Measurements from ENCODE around the gene SH3TC1.

SH3TC1 gene

DNA sequence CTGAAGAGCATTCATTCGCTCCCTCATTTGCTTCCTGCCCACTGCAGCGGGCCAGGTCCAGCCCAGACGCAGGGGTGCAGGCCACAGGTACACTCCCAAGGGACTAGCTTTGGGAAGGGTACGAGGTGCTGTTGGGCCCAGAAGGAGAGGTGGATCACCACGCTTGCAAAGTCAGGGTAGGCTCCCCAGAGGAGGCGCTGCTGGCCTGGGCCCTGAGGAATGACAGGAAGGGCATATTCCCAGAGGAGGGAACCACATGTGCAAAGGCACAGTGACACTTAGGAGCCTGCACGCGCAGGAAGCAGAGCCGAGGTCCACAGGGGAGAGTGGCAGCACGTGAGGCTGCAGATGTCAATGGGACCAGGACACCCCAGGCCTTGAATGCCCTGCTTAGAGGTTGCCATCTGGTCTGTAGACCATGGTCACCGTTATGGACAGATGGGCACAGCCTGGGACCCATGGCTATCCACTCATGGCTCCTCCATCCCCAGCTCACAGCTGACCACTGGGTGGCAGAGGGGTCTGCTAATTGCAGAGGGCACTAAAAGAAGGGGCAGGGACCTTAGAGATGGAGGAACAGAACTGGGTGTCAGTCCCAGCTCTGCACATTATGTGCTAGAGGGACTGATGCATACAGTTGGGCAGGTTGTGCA is 78.4 kb downstream of the SH3TC1 start:
- no peak for DNase-seq (ENCODE audit: low spot score)

DNA sequence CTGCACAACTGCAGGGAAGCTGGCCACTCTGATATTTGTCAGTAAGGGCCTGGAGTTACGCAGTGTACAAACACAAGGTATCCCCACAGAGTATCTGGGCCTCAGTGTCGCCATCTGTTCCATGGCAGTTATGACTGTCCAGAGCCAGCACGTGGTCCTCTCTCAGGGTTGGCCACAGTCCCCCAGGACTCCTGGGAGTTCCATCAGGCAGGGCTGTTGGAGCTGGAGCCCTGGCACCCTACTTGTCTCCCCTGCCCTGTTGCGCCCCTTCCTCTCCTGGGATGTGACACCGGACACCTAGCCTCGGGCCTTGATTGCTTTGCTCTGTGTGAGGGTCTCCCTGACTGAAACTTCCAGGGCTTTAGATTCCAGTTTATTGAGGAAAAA is 78.9 kb downstream of the SH3TC1 start:
- no peak for DNase-seq (ENCODE audit: low spot score)

DNA sequence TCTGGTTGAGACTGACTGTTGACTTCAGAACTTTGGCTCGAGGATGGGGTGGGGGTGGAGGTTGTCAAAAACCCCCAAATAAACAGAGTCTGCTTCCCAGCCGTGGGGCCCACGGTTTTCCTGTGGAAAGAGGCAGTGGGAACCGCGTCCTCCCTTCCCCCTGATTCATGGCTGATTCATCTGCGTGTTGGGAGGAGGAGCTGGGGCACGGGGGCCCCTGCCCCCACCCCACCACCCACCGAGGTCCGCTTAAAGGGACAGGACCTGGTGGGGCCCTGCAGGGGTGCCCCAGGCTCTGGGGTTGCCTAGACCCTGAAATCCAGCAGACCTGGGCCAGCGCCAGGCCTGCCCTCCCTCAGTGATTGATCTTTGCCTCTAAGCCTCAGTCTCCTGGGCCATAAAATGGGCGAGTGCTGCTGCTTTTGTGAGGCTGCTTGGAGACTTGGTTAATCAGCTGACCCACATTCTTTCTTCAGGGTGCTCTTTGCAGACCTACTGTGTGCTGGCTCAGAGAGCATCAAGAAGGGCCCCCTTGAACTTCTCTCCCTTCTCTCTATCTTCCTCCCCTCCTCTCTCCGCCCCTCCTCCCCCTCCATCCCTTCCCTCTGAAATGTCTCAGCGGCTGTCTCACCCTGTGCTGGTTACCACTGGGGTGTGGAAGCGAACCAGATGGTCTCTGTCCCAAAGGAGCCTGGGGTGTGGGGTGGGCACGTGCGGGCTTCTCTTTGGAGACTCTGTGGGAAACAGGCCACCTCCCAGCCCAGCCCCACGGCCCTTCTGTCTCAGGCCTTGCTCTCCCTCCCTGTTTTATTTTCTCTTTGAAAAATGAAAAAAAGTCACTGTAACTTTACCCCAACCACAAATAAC is 79.6 kb downstream of the SH3TC1 start:
- DNase-seq (ENCODE audit: low spot score): no peak

DNA sequence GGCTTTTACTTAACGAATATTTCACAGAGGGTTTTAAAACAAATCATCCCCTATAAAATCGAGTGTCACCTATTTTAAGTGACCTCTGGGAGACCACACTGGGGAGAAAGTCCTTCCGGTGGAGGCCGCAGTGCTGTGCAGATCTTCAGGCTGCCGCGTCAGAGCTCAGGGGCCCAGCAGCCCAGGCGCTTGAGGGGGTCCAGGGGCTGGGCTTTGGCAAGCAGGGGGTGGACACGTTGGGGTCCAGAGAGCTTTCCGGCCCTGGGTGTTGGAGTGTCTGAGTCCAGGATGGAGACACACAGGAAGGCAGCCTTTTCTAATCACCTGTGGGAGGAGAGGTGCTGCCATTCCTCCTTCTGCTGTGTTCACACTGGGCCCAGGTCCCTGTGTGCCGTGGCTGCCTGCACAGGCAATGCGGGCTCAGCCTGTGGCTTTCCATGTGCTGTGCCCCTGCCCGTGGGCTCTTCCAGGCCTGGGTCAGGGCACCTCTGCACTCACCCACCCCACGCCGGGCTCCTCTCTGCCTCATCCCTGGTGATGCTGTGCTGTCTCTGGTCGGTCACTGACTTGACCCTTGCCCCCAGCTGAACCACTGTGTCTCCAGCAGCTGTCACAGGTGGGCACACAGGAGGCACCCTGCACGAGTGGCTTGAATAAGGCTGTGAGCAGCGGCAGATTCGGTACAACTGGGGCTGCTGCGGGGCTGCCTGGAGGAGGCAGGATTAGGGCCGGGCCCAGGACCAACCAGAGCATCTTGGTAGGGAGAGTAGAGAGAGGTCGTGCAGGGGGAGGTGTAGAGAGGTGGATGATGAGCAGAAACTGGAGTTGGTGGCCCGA is 80.4 kb downstream of the SH3TC1 start:
- no peak for DNase-seq (ENCODE audit: low spot score)

DNA sequence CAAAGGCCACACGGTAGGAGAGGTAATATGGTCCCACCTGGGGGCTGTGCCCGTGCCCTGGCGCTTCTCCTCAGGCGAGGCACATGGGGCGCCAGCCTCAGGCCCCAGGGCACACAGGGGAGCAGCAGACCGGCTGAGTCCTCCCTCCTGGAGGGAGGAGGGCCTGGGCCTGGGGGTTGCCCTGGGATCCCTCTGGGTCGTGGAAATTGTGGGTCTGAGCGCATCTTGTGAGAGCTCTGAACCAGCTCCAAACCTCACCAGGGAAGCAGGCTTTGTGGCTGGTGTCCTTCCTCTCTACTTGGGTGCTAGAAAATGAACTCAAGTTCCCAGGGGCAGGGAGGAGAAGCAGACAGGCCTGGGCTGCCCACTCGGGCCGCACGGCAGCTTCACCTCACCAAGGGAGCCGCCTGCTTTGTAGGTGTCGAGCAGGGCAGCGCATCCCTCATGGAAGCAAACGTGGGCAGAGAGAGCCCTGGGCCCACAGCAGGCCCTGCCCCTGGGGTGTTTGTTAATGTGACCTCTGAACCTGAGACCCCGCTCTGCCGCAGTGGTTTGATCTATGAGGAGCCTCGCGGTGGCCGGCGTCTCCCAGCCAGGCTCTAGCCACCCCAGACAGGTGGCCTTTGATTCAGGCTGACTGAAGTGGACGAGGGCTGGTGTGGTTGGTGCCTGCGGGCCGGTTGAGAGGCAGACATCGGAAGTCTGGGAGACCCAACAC is 81.2 kb downstream of the SH3TC1 start:
- no peak for DNase-seq (ENCODE audit: low spot score)

DNA sequence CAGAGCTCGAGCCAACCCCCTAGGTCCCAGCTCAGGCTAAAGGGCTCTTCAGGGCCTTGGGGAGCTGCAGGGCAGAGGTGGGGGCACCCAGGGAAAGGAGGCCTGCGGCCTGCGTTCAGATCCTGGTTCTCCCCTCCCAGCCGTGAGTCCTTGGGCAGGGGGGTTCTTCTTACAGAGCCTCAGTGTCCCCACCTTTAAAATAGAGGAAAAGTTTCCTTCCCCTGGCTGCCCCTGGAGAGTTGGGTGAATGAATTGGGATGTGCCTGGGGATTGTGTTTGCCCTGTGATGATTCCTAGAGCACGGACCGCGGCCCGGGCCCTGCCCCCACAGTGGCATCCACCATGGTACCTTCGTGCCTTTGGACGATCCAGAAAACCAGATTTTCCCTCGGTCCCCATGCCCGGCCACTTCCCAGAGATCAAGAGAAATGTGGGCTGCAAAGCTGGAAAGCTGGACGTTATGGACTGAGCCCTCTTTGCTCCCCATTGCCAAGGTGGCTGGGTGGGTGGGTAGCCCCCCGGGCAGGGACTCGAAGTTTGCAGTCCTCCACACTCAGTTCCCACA is 81.9 kb downstream of the SH3TC1 start:
- no peak for DNase-seq (ENCODE audit: low spot score)

DNA sequence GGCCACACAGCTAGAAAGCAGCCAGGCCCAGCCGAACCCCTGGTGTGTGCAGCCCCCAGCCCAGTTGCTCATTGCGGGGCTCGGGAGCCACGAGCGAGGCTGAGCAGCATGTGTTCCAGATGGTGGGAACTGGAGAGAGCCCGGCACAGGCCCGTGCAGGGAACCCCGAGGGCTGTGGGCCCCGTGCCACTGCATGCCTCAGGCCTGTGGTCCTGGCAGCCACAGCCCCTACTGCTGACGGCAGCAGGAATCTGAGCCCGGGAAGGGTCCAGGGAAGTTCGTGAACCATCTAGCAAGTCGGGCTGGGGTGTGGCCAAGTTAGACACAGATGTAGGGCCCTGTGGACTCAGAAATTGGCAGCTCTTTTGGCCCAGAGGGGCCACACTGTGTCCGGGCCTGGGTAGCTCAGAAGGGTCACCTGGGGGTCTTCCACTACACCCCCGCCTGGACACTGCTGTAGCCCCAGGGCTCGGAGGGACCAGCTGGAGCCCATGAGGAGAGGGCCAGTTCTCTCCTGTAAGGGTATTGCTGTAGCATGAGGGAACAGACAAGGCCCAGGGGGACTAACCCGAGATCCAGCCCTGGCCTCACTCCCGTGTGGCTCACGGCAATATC is 82.5 kb downstream of the SH3TC1 start:
- DNase-seq (ENCODE audit: low spot score): no peak

DNA sequence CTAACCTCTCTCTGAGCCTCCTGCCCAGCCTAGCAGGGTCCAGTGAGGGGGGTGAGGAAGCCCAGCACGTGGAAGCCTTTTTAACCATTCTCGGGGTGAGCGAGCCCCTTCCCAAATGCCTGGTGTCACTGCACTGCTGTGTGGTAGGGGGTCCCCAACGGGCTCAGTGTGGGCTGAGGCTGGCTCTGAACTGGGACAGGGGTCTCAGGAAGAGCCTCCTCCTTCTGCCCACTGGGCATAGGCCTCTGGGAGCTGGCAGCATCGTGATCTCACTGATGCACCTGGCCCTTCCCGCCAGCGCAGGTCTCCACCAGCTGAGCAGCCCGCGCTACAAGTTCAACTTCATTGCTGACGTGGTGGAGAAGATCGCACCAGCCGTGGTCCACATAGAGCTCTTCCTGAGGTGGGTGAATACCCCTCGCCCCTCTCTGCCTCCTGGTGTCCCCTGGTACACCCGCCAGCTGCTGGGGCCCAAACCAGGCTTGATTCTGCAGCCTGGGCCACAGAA is 83.1 kb downstream of the SH3TC1 start:
- DNase-seq (ENCODE audit: low spot score): no peak

DNA sequence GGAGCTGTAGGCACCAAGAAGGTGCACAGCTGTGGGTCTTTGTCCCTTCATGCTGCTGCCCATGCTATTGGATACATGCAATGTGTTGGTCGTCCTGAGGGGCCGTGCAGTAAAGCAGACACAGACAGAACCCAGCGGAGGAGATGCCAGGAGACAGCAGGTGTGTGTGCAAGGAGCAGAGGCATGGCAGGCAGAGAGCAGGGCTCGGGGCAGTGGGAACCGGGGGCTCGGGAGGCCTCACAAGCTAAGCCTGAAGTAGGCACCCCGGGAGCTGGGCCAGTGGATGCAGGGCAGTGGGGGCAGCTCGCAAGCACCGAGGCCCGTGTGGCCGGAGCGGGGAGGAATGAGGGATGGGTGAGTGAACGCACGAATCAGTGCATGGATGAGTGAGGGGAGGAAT is 83.7 kb downstream of the SH3TC1 start:
- no peak for DNase-seq (ENCODE audit: low spot score)

DNA sequence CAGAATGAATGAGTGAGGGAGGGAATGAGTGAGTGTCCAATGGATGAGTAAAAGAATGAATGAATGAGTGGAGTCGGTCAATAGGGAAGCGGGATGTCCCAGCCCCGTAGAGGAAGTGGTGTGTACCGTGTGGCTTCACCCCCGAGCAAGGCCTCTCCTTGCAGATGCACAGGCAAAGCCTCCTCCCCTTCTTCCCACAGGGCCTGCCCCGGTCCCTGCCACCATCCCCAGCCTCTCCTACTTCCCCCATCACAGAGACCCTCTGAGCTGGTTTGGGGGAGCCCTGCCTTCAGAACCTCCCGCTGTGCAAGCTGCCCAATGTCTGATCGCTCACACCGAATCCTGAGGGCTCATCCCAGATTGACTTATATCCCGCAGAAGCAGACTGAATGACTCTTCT is 84.1 kb downstream of the SH3TC1 start:
- DNase-seq (ENCODE audit: low spot score): no peak

DNA sequence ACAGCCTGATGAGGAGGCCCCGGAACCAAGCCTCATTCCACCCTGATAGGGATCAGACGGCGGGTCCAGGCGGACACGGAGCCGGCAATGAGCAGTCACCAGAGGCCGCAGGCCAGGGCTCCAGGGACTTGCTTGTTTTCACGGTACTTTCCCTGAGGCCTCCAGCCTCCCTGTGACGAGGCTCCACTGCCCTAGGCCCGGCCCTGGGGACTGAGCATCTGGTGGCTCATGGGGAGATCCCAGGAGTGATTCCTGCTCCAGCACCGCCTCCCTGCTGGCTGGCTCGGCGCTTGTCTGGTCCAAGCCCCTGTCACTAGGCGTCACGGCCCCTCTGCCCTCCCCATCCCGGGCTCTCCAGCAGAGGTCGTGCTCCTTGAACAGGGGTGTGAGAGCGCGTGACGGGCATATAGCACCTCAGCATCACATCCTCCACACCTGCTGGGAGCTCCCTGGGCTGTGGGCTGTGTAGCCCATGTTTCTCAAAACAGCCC is 84.6 kb downstream of the SH3TC1 start:
- DNase-seq (ENCODE audit: low spot score): no peak

DNA sequence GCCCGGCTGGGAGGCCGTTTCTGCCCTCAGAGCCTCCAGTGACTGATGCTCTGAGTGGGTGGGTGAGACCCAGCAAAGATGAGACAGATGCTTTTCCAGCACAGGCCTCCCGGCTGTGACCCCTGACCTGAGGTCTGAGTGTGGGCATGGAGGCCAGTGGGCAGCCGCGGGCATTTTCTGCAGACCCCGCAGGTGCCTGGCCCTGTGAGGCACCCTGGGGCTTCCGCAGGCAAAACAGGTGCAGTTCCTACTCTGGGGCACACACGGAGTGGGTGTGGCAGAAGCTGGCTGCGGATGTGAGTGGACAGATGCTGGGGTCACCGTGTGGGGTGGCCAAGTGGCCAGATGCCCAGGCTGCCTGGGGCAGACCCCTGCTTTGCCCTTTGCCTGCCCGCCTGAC is 85.3 kb downstream of the SH3TC1 start:
- no peak for DNase-seq (ENCODE audit: low spot score)

DNA sequence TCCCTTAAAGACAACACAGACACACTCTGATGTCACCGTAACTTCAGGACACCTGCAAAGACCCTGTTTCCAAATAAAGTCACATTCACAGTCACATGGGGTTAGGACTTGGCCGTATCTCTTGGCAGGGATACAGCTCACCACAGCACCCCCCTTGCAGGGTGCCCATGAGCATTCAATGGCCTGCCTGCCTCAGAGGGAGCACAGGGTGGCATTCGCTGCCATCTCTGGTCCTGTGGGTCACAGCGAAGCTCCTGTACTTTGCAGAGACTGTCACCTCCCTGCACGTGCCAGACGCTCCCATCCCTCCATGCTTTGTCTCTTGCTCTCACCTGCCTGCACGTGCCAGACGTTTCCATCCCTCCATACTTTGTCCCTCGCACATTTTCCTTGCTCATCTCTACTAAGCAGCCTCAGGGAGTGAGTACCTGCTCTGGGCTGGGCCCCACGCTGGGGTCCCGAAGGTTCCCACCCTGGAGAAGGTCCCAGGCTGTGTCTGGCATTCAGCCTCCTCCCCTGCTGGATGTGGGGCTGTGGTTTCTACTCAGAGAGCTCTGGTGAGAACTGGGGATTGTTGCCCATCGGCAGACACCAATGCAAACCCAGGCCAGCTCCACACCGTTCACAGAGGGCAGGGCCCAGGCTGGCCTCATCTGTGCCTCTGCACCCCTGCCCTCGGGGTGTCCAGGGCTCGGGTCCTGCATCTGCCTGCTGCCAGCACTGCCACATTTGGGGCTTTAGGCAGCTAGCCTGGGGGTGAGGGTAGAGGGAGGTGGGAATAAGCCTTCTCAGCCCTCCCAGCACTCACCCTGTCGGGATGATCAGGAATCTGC is 86.3 kb downstream of the SH3TC1 start:
- no peak for DNase-seq (ENCODE audit: low spot score)

DNA sequence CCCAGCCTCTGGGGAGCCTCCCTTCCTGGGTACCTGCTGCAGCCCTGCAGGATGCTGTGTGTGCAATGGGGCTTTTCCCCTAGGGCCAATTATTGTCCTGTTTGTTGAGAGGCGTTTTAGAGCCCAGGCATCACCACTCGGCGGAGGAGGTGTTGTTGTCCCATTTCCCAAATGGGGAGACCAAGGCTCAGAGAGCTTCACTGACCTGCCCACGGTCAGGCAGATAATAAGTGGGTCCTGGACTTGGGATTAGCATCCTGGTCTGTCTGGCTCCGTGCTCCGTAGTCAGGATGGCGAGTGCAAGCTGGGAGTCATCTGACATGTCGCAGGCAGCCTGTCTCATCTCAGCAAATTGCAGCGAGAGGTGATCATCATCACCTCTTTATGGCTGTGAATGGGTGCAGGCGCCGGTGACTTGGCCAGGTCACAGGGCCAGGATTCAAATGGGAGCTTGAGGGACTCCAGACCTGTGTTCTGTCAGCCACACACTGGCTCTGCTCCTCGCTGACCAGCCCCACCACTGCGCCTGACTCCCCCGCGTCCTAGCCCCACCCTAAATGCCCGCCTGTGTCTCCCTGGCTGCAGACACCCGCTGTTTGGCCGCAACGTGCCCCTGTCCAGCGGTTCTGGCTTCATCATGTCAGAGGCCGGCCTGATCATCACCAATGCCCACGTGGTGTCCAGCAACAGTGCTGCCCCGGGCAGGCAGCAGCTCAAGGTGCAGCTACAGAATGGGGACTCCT is 87.1 kb downstream of the SH3TC1 start:
- DNase-seq (ENCODE audit: low spot score): no peak

DNA sequence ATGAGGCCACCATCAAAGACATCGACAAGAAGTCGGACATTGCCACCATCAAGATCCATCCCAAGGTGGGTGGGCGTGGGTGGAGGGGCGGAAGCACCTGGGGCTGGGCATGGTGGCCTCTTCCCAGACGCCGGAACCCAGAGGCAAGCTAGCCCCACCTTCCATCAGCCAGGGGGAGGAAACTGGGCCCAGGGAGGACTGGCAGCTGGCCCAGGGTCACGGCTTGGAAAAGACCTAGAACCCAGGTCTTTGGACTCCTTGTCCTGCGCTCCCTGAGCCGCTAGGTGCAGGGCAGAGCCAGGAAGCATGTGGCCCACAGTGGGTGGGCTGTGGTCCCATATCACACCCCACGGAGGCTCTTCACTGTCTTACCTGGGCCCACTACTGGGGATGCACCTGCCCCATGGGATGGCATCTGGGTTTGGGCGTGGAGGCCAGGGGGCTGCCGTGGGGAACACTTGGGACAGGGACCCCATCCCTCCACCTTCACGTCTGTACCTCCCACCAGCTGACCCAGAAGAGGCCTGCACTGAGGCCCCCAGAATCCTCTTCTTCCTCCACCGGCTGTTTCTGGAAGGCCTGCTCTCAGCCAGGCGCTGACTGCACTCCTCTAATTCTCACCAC is 87.7 kb downstream of the SH3TC1 start:
- DNase-seq (ENCODE audit: low spot score): no peak

DNA sequence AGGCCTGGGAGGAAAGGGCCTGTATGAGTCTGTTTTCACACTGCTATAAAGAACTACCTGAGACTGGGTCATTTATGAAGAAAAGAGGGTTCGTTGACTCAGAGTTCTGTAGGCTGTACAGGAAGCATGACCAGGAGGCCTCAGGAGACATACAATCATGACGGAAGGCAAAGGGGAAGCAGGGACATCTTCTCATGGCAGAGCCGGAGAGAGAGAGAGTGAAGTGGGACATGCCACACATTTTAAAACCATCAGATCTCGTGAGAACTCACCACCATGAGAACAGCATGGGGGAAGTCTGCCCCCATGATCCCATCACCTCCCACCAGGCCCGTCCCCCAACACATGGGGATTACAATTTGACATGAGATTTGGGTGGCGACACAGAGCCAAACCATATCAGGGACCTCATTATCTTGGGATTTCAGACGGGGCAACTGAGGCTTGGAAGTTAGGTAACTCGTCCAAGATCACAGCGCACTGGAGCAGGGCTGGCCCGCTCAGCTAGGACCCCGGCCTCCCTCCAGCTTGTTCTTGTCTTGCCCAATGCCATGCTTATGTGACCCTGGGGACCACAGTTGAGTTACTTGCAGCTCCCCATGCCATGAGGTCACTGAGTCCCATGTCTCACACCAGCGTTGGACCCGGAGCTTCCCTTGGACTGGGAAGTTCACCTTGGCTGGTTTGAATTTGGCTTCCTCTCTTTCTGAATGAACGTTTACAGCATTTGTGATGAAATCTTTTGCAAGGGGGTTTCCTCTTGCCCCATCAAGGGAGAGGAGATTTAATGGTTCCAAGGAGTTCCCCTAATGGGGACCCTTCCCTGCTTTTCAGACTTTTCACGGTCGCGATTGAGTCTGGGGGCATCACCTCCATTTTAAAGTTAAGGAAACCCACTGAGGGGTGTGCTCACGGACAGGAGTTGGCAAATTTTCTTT is 88.5 kb downstream of the SH3TC1 start:
- no peak for DNase-seq (ENCODE audit: low spot score)

DNA sequence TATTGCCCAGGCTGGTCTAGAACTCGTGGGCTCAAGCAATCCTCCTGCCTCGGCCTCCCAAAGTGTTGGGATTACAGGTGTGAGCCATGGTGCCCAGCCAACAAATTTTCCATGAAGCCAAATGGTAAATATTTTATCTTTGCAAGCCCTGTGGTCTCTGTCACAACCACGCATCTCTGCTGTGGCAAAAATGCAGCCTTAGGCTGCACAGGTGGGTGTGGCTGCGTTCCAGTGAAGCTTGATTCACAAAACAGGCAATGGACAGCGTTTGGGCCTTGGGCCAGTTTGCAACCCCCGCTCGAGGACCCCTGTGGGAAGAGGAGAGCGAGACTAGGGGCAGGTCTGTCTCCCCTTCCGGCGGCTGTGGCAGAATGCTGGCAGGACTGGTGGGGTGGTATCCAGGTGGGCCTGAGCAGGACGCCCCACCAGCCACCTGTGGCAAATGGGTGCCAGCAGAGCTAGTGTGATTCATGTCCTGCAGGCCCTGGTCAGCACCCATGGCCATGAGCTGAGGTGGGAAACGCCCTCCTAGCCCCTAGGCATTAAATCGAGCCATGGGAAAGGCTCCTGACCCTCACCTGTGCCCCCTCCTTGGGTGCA is 90.2 kb downstream of the SH3TC1 start:
- DNase-seq (ENCODE audit: low spot score): no peak

All from hematopoietic multipotent progenitor cell treated with erythropoietin and hydrocortisone succinate and interleukin-3 and kit ligand, for 17 days (in vitro differentiated cells).